GM23338 (cell line): Measurements from ENCODE around the gene CERS3.

Source experiments
- CREB1 ChIP-seq: fragments of 250-450 bp; sonication (Bioruptor Pico); IDR thresholded peaks from 2 replicates; pipeline ENCODE4 v1.5.0; 2020; ENCODE audit warnings: low read depth, mild to moderate bottlenecking, moderate library complexity
- CTCF ChIP-seq, 2 experiments: fragments of 200-600 bp in 1 of 2; sonication (generic) in 1 of 2; conservative IDR thresholded peaks; 2 replicates each; pipeline versions ENCODE4 v1.5.1 to v1.6.1; 2016 to 2017; ENCODE audit warnings: antibody characterized with exemption in 2 of 2, low read depth in 2 of 2, mild to moderate bottlenecking in 2 of 2, moderate library complexity in 1 of 2
- ETS1 ChIP-seq: IDR thresholded peaks from 2 replicates; pipeline ENCODE4 v1.6.1; 2016; ENCODE audit warnings: antibody characterized with exemption
- EZH2 ChIP-seq: fragments of 200-600 bp; sonication (generic); IDR thresholded peaks from one replicate; pipeline ENCODE4 v1.8.0; 2017; ENCODE audit warnings: antibody characterized with exemption, mild to moderate bottlenecking, low read depth; ENCODE audit not compliant: unreplicated experiment
- EZH2phosphoT487 ChIP-seq: fragments of 200-600 bp; sonication (generic); IDR thresholded peaks from one replicate; pipeline ENCODE4 v1.8.1; 2018; ENCODE audit warnings: antibody characterized with exemption; ENCODE audit not compliant: unreplicated experiment
- JUNB ChIP-seq: IDR thresholded peaks from one replicate; pipeline ENCODE4 v1.6.1; 2016; ENCODE audit warnings: antibody characterized with exemption; ENCODE audit not compliant: unreplicated experiment
- NANOG ChIP-seq: IDR thresholded peaks from 2 replicates; pipeline ENCODE4 v1.6.1; 2016; ENCODE audit warnings: antibody characterized with exemption, borderline replicate concordance
- POLR2AphosphoS5 ChIP-seq: IDR thresholded peaks from 2 replicates; pipeline ENCODE4 v1.6.1; 2016; ENCODE audit warnings: antibody characterized with exemption, low read depth
- REST ChIP-seq: IDR thresholded peaks from one replicate; pipeline ENCODE4 v1.6.1; 2018; ENCODE audit warnings: antibody characterized with exemption; ENCODE audit not compliant: unreplicated experiment
- ZNF114 ChIP-seq: fragments of 250-450 bp; sonication (Bioruptor Pico); IDR thresholded peaks from 2 replicates; pipeline ENCODE4 v1.5.0; 2020; ENCODE audit warnings: mild to moderate bottlenecking, moderate library complexity
- ZNF331 ChIP-seq: fragments of 250-450 bp; sonication (Bioruptor Pico); IDR thresholded peaks from 2 replicates; pipeline ENCODE4 v1.5.0; 2020; ENCODE audit warnings: low read depth, mild to moderate bottlenecking, moderate library complexity
- ZNF462 ChIP-seq: fragments of 250-450 bp; sonication (Bioruptor Pico); IDR thresholded peaks from 2 replicates; pipeline ENCODE4 v1.5.0; 2020; ENCODE audit warnings: mild to moderate bottlenecking, moderate library complexity

GRCh38 chr15:100433304-100433703 is 95.4 kb downstream of the CERS3 start:
- no peak for TF ChIP-seq CTCF (conservative IDR thresholded peaks at IDR 0.05; ENCODE audit: low read depth in 2 of 2)
- TF ChIP-seq EZH2 = no peak
- TF ChIP-seq NANOG = no peak
- no peak for TF ChIP-seq ETS1
- no peak for TF ChIP-seq EZH2phosphoT487
- no peak for TF ChIP-seq POLR2AphosphoS5
- TF ChIP-seq CREB1 (CRISPR knock-in tag) = no peak
- TF ChIP-seq REST = no peak
- TF ChIP-seq JUNB = no peak
- no peak for TF ChIP-seq ZNF462 (CRISPR knock-in tag)
- TF ChIP-seq ZNF331 (CRISPR knock-in tag) = no peak
- no peak for TF ChIP-seq ZNF114
